Activated naive CD4-positive, alpha-beta T cell treated with anti-CD3 and anti-CD28 coated beads, Interleukin-2, amount 50 U/mL, for 24 hours (primary cell): ENCODE results near the gene TRIM44.
A peak's percentile ranks its signal among the peaks of the same experiment; 100 is the strongest.
"Not testable (repeated sequence)": the region's sequence is repeated elsewhere in the genome, so short reads cannot be mapped to it uniquely, and the experiment has no call there.

Experiments used
- H3K27ac Mint-ChIP-seq: one replicate; pipeline ENCODE4 v1.8.0; 2021; ENCODE audit warnings: mild to moderate bottlenecking, mixed read lengths
- H3K27me3 Mint-ChIP-seq: one replicate; pipeline ENCODE4 v1.8.0; 2021; ENCODE audit warnings: mixed read lengths
- H3K36me3 Mint-ChIP-seq: one replicate; pipeline ENCODE4 v1.8.0; 2021; ENCODE audit warnings: mixed read lengths
- H3K4me1 Mint-ChIP-seq: one replicate; pipeline ENCODE4 v1.8.0; 2021; ENCODE audit warnings: mixed read lengths
- H3K4me3 Mint-ChIP-seq: one replicate; pipeline ENCODE4 v1.8.0; 2021; ENCODE audit warnings: mild to moderate bottlenecking, mixed read lengths
- H3K9me3 Mint-ChIP-seq: one replicate; pipeline ENCODE4 v1.8.0; 2021; ENCODE audit warnings: mixed read lengths

The TRIM44 gene

DNA sequence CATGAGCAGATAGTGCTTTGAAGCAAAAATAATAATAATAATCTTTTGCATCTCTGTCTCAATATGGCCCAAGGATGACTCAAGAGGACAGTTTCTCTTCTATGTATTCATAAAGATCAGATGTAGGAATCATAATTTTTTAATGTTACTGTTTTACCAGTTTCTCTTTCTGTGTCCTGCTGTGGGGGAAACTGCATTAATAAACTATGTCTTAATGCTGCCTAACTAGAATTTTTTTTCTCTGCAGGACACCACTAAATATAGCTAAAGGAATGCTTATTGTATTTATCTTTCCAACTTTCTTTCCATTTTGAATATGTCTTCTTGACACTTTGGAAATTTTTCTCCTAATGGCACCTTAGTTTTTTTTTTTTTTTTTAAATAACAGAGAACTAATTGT is 37.8 kb upstream of the TRIM44 start:
- Mint-ChIP-seq H3K36me3 (no peaks in the 10 kb centered on the region), H3K4me1 (peaks cover 4% of the 10 kb centered on the region), H3K27me3 (peaks cover 45% of the 10 kb centered on the region), H3K4me3 (no peak overlapping the region), H3K27ac (no peak overlapping the region), H3K9me3 (no peaks in the 10 kb centered on the region)

GRCh38 chr11:35626501-35626900 is 36.1 kb upstream of the TRIM44 start:
- Mint-ChIP-seq H3K36me3 (no peaks in the 10 kb centered on the region), H3K27me3 (peaks cover 40% of the 10 kb centered on the region), H3K9me3 (no peaks in the 10 kb centered on the region), H3K27ac (no peak overlapping the region), H3K4me1 (no peaks in the 10 kb centered on the region), H3K4me3 (no peak overlapping the region)

DNA sequence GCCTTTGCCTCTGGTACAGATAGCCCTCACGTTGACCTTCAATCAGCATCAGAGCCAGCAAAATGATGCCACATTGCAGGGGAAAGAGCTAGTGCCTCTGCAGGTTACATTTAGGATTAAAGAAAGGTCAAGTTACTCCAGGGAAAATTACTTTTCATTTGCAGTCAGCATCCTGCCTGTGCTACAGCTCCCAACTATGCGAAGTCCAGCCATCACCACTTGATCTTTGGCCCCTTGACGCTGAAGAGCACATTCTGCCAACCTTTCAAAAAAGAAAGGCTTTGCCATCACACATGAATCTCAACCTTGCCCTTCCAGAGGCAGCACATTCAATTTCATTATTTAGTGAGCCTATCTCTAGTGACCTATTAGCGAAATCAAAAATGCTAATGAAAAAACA is 33.1 kb upstream of the TRIM44 start:
- H3K27me3 Mint-ChIP-seq = peaks cover 29% of the 10 kb centered on the region

GRCh38 chr11:35629914-35630313 is 32.7 kb upstream of the TRIM44 start:
- Mint-ChIP-seq H3K27ac (no peak overlapping the region), H3K27me3 (peaks cover 29% of the 10 kb centered on the region), H3K4me3 (no peak overlapping the region), H3K4me1 (no peaks in the 10 kb centered on the region), H3K9me3 (no peaks in the 10 kb centered on the region), H3K36me3 (no peaks in the 10 kb centered on the region)

More for the DNA sequence above, 33.1 kb upstream of the TRIM44 start:
- Mint-ChIP-seq H3K27ac (no peak overlapping the region), H3K9me3 (no peaks in the 10 kb centered on the region), H3K36me3 (no peaks in the 10 kb centered on the region), H3K4me1 (no peaks in the 10 kb centered on the region), H3K4me3 (no peak overlapping the region)

GRCh38 chr11:35631891-35632290 is 30.7 kb upstream of the TRIM44 start:
- H3K36me3 Mint-ChIP-seq = no peaks in the 10 kb centered on the region
- peaks cover 22% of the 10 kb centered on the region for H3K27me3 Mint-ChIP-seq
- no peak overlapping the region for H3K27ac Mint-ChIP-seq
- H3K4me1 Mint-ChIP-seq = no peaks in the 10 kb centered on the region
- no peak overlapping the region for H3K4me3 Mint-ChIP-seq
- H3K9me3 Mint-ChIP-seq = no peaks in the 10 kb centered on the region

DNA sequence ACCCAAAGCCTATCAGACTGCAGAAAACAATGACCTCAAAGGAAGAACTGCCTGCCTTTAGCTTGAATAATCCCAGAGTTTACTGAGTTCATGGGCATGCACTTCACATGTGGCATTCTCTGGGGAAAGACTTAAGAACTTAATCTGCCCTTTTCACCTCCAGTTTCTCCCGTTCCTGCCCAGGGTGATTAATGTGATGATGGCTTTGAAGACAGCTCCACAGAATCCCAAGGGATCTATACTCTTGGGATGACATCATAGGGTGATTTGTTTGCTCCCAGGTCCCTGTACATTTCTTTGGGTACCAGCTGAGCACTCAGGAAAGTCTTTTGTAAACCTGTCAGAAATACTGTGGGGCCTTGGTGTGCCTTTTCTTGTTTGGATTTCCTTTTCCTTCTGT is 30.3 kb upstream of the TRIM44 start:
- Mint-ChIP-seq H3K4me1 (no peaks in the 10 kb centered on the region), H3K27me3 (peaks cover 22% of the 10 kb centered on the region), H3K4me3 (no peak overlapping the region), H3K9me3 (no peaks in the 10 kb centered on the region), H3K27ac (no peak overlapping the region), H3K36me3 (no peaks in the 10 kb centered on the region)

DNA sequence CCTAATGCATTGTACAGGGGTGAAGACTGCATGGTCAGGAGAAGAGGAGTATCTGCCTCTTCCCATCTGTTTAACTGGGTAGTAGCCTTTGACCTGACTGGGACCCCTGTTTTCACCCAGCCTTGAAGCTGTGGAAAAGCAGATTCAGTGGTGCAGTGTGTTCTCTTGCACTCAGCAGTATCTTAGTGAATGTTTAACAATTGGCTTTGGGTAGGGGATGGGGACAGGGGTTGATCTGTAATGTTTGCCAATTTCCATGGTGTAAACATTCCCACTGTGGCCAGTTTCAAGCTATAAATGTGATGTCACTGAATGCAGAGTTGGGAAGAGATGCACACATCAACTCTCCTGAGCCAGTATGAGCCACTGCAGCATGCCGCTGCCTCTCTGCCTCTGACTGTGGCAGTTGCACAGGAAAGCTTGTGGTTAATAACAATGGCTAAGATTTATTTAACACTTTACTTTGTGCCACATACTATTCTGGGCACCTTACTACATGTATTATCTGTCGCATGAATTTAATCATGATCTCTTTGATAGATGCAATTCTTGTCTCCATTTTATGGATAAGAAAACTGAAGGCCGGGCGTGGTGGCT is 28.6 kb upstream of the TRIM44 start:
- Mint-ChIP-seq H3K27ac (no peak overlapping the region), H3K27me3 (peaks cover 13% of the 10 kb centered on the region), H3K36me3 (no peaks in the 10 kb centered on the region), H3K4me3 (no peak overlapping the region), H3K9me3 (no peaks in the 10 kb centered on the region), H3K4me1 (no peaks in the 10 kb centered on the region)

DNA sequence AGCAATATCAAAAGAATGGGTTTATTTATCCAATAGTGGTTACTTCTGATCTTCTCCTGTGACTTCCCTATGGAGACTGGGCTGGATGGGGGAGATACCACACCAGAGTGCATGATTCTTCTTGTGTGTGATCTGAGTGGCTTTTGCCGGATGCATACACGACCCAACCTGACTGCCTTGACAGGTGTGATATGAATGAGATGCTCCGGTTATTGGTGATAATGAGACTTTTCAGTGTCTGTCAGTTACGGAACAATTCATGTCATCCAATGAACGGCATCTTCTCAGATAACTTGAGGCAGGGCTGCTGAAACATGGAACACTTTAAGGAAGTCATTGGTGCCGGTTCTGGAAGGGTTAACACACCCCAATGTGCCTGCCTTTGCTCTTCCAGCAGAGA is 26.6 kb upstream of the TRIM44 start:
- Mint-ChIP-seq H3K36me3 (no peaks in the 10 kb centered on the region), H3K9me3 (no peaks in the 10 kb centered on the region), H3K27ac (no peak overlapping the region), H3K27me3 (peaks cover 6% of the 10 kb centered on the region), H3K4me1 (no peaks in the 10 kb centered on the region), H3K4me3 (no peak overlapping the region)

- H3K27me3 Mint-ChIP-seq = peaks cover 2% of the 10 kb centered on the region
- no peaks in the 10 kb centered on the region for H3K4me1 Mint-ChIP-seq
- no peak overlapping the region for H3K27ac Mint-ChIP-seq
- H3K36me3 Mint-ChIP-seq = no peaks in the 10 kb centered on the region
- no peaks in the 10 kb centered on the region for H3K9me3 Mint-ChIP-seq
- H3K4me3 Mint-ChIP-seq = no peak overlapping the region
These were observed 22.9 kb upstream of the TRIM44 start for GRCh38 chr11:35639591-35640179.

DNA sequence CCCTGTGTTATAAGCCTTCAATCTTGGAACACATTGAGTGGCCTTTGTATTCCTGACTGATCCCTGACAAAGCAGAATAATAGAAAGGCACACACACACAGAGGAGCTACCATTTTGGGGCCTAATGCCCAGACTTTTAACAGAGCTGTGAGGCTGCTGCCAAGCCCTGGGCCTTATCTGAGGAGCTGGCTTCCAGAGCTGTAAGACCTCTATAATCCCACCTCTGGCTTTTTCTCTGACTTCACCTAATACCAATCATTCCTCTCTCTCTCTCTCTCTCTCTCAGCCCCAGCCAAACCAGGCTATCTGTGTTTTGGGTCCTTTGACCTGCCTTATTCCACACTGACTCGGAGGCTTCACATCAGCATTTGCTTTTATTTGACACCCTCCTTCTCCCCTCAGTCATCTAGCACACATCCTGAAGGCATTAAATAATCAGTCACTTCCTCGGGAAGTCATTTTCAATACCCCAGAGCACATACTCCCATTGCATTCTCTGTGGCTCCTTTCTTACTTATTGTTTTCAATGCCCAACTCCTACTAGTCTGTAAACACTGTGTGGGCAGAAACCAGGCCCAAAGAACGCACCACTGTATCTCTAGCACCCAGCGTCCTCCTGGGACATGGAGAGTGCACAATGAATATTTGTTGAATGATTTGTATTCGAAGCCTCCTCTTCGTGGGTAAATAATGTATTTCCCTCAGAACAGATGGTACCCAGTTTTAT is 21.2 kb upstream of the TRIM44 start:
- H3K27ac Mint-ChIP-seq = no peak overlapping the region
- H3K9me3 Mint-ChIP-seq = no peaks in the 10 kb centered on the region
- no peak overlapping the region for H3K4me3 Mint-ChIP-seq
- H3K27me3 Mint-ChIP-seq = peaks cover 4% of the 10 kb centered on the region
- H3K36me3 Mint-ChIP-seq = no peaks in the 10 kb centered on the region
- H3K4me1 Mint-ChIP-seq = no peaks in the 10 kb centered on the region

GRCh38 chr11:35641964-35642363 is 20.6 kb upstream of the TRIM44 start:
- H3K4me3 Mint-ChIP-seq = no peak overlapping the region
- H3K9me3 Mint-ChIP-seq = no peaks in the 10 kb centered on the region
- H3K27ac Mint-ChIP-seq = no peak overlapping the region
- H3K4me1 Mint-ChIP-seq = no peaks in the 10 kb centered on the region
- H3K36me3 Mint-ChIP-seq = no peaks in the 10 kb centered on the region
- peaks cover 7% of the 10 kb centered on the region for H3K27me3 Mint-ChIP-seq

- Mint-ChIP-seq H3K27me3 (peaks cover 14% of the 10 kb centered on the region), H3K4me1 (peaks cover 3% of the 10 kb centered on the region), H3K4me3 (no peak overlapping the region), H3K36me3 (no peaks in the 10 kb centered on the region), H3K9me3 (no peaks in the 10 kb centered on the region), H3K27ac (no peak overlapping the region)
These were observed 15.0 kb upstream of the TRIM44 start for GRCh38 chr11:35647421-35648093.

DNA sequence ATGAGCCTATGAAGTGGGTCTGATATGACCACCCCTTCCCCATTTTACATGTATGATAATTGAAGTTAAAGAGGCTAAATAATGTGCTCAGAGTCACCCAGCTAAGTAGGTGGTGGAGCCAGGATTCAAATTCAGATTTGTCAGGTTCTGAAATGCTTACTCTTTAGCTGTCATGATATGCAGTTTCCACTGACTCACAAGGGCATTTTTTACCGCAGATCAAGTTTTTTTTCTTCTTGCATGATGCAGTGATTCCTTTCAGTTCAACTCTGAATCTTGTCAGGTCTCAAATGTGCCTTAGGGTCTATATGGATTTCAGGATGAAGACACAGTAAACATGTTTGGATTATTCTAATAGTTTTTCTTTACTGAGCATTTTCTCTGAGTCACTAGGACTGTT is 12.6 kb upstream of the TRIM44 start:
- Mint-ChIP-seq H3K27me3 (peaks cover 20% of the 10 kb centered on the region), H3K27ac (no peak overlapping the region), H3K4me1 (peaks cover 3% of the 10 kb centered on the region), H3K36me3 (no peaks in the 10 kb centered on the region), H3K4me3 (no peak overlapping the region), H3K9me3 (no peaks in the 10 kb centered on the region)

DNA sequence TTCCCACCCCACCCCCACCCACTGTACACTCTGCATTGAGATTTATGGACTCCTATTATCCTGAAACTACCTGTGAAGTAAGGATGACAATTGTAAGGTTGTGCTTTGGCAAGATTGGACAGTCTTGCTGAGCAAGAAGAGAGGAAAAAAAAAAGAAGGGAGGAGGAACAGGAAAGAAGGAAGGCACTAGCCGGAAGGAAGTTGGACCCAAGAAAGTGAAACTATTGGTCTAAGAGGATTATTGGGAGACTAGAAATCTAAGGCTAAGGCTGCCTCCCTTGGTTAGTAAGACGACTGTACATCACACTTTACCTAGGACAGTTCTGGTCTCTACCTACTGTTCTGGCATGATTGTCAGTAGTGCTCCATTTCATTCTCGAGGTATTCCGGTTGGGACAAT is 12.1 kb upstream of the TRIM44 start:
- H3K36me3 Mint-ChIP-seq = no peaks in the 10 kb centered on the region
- H3K27me3 Mint-ChIP-seq = peaks cover 20% of the 10 kb centered on the region
- no peaks in the 10 kb centered on the region for H3K9me3 Mint-ChIP-seq

GRCh38 chr11:35651263-35651662 is 11.3 kb upstream of the TRIM44 start:
- Mint-ChIP-seq H3K4me3 (no peak overlapping the region), H3K9me3 (no peaks in the 10 kb centered on the region), H3K27me3 (peaks cover 18% of the 10 kb centered on the region), H3K4me1 (peaks cover 3% of the 10 kb centered on the region), H3K27ac (peak overlapping the region; percentile 71), H3K36me3 (no peaks in the 10 kb centered on the region)

More for the DNA sequence above, 12.1 kb upstream of the TRIM44 start:
- Mint-ChIP-seq H3K27ac (no peak overlapping the region), H3K4me3 (no peak overlapping the region), H3K4me1 (peaks cover 3% of the 10 kb centered on the region)

GRCh38 chr11:35652786-35653185 is 9.8 kb upstream of the TRIM44 start:
- H3K27me3 Mint-ChIP-seq = peaks cover 15% of the 10 kb centered on the region
- not testable (repeated sequence) for H3K4me1 Mint-ChIP-seq, H3K4me3 Mint-ChIP-seq, H3K27ac Mint-ChIP-seq, H3K36me3 Mint-ChIP-seq, H3K9me3 Mint-ChIP-seq
